ENCODE results near the gene SLC12A1. TPM values are rescaled to one million over a fixed set of nuclear protein-coding genes. Genes with fewer than 3 reads are reported as not detected.

SLC12A1 gene
- total RNA-seq, 1 donor from 2014 or later: not detected

GRCh38 chr15:48182749-48183148 lies 23.4 kb upstream of the SLC12A1 start:
- H3K4me3 ChIP-seq (ENCODE audit: insufficient read depth, low read depth, low read length): no peak overlapping the region
- no peak for DNase-seq (ENCODE audit: low read depth)
- no peaks in the 10 kb centered on the region for H3K9me3 ChIP-seq (ENCODE audit: insufficient read depth, low read depth, low read length)
- no peaks in the 10 kb centered on the region for H3K4me1 ChIP-seq (ENCODE audit: insufficient read depth, low read length)
- H3K27me3 ChIP-seq (ENCODE audit: insufficient read depth, low read length): no peaks in the 10 kb centered on the region
- no peak overlapping the region for H3K4me2 ChIP-seq (ENCODE audit: low read length)
- H3K36me3 ChIP-seq (ENCODE audit: insufficient read depth, low read length): no peaks in the 10 kb centered on the region
- Mint-ChIP-seq H3K4me1 (ENCODE audit: low read depth, unreplicated experiment) (no peaks in the 10 kb centered on the region), H3K36me3 (ENCODE audit: low read depth, unreplicated experiment) (no peaks in the 10 kb centered on the region), H3K27ac (ENCODE audit: unreplicated experiment) (no peak overlapping the region), H3K4me3 (ENCODE audit: unreplicated experiment) (no peak overlapping the region), H3K9me3 (ENCODE audit: unreplicated experiment) (no peaks in the 10 kb centered on the region), H3K27me3 (ENCODE audit: low read depth, unreplicated experiment) (no peaks in the 10 kb centered on the region)
- no peak overlapping the region for H3K9ac ChIP-seq (ENCODE audit: low read length)
- no peak overlapping the region for H2AFZ ChIP-seq (ENCODE audit: low read depth, low read length)
- no peak for FAIRE-seq
- H3K79me2 ChIP-seq (ENCODE audit: insufficient read depth, low read length): no peaks in the 10 kb centered on the region
- TF ChIP-seq CTCF (IDR thresholded peaks at IDR 0.05; ENCODE audit: insufficient read depth, low read depth, low read length) (no peak), EZH2 (IDR thresholded peaks at IDR 0.05; ENCODE audit: insufficient read depth, low read length) (no peak)
- no peak overlapping the region for H3K27ac ChIP-seq (ENCODE audit: low read depth, low read length)
- H4K20me1 ChIP-seq (ENCODE audit: insufficient read depth, low read length): no peaks in the 10 kb centered on the region

GRCh38 chr15:48185529-48185928 lies 20.6 kb upstream of the SLC12A1 start:
- FAIRE-seq: no peak
- Histone ChIP-seq H3K27me3 (ENCODE audit: insufficient read depth, low read length) (no peaks in the 10 kb centered on the region), H3K4me2 (ENCODE audit: low read length) (no peak overlapping the region), H3K36me3 (ENCODE audit: insufficient read depth, low read length) (no peaks in the 10 kb centered on the region), H3K27ac (ENCODE audit: low read depth, low read length) (no peak overlapping the region), H3K4me1 (ENCODE audit: insufficient read depth, low read length) (no peaks in the 10 kb centered on the region), H3K79me2 (ENCODE audit: insufficient read depth, low read length) (no peaks in the 10 kb centered on the region), H4K20me1 (ENCODE audit: insufficient read depth, low read length) (no peaks in the 10 kb centered on the region), H3K9me3 (ENCODE audit: insufficient read depth, low read depth, low read length) (no peaks in the 10 kb centered on the region), H3K4me3 (ENCODE audit: insufficient read depth, low read depth, low read length) (no peak overlapping the region), H2AFZ (ENCODE audit: low read depth, low read length) (no peak overlapping the region), H3K9ac (ENCODE audit: low read length) (no peak overlapping the region)
- TF ChIP-seq CTCF (IDR thresholded peaks at IDR 0.05; ENCODE audit: insufficient read depth, low read depth, low read length) (no peak), EZH2 (IDR thresholded peaks at IDR 0.05; ENCODE audit: insufficient read depth, low read length) (no peak)
- Mint-ChIP-seq H3K9me3 (ENCODE audit: unreplicated experiment) (no peaks in the 10 kb centered on the region), H3K36me3 (ENCODE audit: low read depth, unreplicated experiment) (no peaks in the 10 kb centered on the region), H3K27me3 (ENCODE audit: low read depth, unreplicated experiment) (no peaks in the 10 kb centered on the region), H3K27ac (ENCODE audit: unreplicated experiment) (no peak overlapping the region), H3K4me3 (ENCODE audit: unreplicated experiment) (no peak overlapping the region), H3K4me1 (ENCODE audit: low read depth, unreplicated experiment) (no peaks in the 10 kb centered on the region)
- no peak for DNase-seq (ENCODE audit: low read depth)

- no peaks in the 10 kb centered on the region for H3K36me3 ChIP-seq (ENCODE audit: insufficient read depth, low read length)
- H3K4me2 ChIP-seq (ENCODE audit: low read length): no peak overlapping the region
- no peaks in the 10 kb centered on the region for H3K79me2 ChIP-seq (ENCODE audit: insufficient read depth, low read length)
- no peaks in the 10 kb centered on the region for H4K20me1 ChIP-seq (ENCODE audit: insufficient read depth, low read length)
- no peak overlapping the region for H3K9ac ChIP-seq (ENCODE audit: low read length)
- peaks cover 2% of the 10 kb centered on the region for H3K4me1 ChIP-seq (ENCODE audit: insufficient read depth, low read length)
- no peak for TF ChIP-seq EZH2 (IDR thresholded peaks at IDR 0.05; ENCODE audit: insufficient read depth, low read length)
- no peak for TF ChIP-seq CTCF (IDR thresholded peaks at IDR 0.05; ENCODE audit: insufficient read depth, low read depth, low read length)
- no peaks in the 10 kb centered on the region for H3K9me3 Mint-ChIP-seq (ENCODE audit: unreplicated experiment)
- H3K27me3 Mint-ChIP-seq (ENCODE audit: low read depth, unreplicated experiment): peaks cover 5% of the 10 kb centered on the region
- H3K4me3 Mint-ChIP-seq (ENCODE audit: unreplicated experiment): no peak overlapping the region
- no peak for FAIRE-seq
- peaks cover under 1% of the 10 kb centered on the region for H3K4me1 Mint-ChIP-seq (ENCODE audit: low read depth, unreplicated experiment)
- H3K27ac ChIP-seq (ENCODE audit: low read depth, low read length): no peak overlapping the region
- no peaks in the 10 kb centered on the region for H3K9me3 ChIP-seq (ENCODE audit: insufficient read depth, low read depth, low read length)
- no peak overlapping the region for H3K4me3 ChIP-seq (ENCODE audit: insufficient read depth, low read depth, low read length)
- no peaks in the 10 kb centered on the region for H3K36me3 Mint-ChIP-seq (ENCODE audit: low read depth, unreplicated experiment)
- H3K27ac Mint-ChIP-seq (ENCODE audit: unreplicated experiment): no peak overlapping the region
- H3K27me3 ChIP-seq (ENCODE audit: insufficient read depth, low read length): no peaks in the 10 kb centered on the region
- H2AFZ ChIP-seq (ENCODE audit: low read depth, low read length): no peak overlapping the region
- no peak for DNase-seq (ENCODE audit: low read depth)
Measured at GRCh38 chr15:48186271-48186670, 19.8 kb upstream of the SLC12A1 start.

Data from astrocyte (in vitro differentiated cells and primary cell).